Panc1 (cell line): Measurements from ENCODE around the gene PRDM5. TPM values are rescaled to one million over a fixed set of nuclear protein-coding genes. Genes with fewer than 3 reads are reported as not detected.

Experiments used
- ATAC-seq: fragments of 200-7000 bp; cut with Tn5 transposase; 2 replicates; pipeline ENCODE4 v1.9.1; 2020; ENCODE audit warnings: mild to moderate bottlenecking, moderate library complexity
- BruUV-seq: library from RNA; stranded (reverse); fragments of 400-500 nt; replicated peaks from 2 replicates; lab custom pipeline; 2021; lab: Mats Ljungman, UMichigan
- CTCF ChIA-PET: fragments of 300-600 bp; sonication (Branson Sonifier 250); formaldehyde crosslinking; loops from one replicate; lab custom pipeline; 2022; ENCODE audit warnings: antibody characterized with exemption; lab: Charles Lee
- POLR2A ChIA-PET: fragments of 300-600 bp; sonication (Branson Sonifier 250); formaldehyde crosslinking; loops from one replicate; lab custom pipeline; 2022; ENCODE audit warnings: antibody characterized with exemption; lab: Charles Lee
- DNase-seq: peaks from one replicate; pipeline ENCODE4 v3.0.0-alpha.2; 2010; ENCODE audit warnings: low read depth, low spot score
- H3K27ac ChIP-seq: 2 replicates; pipeline ENCODE4 v1.5.1; 2011; ENCODE audit warnings: mild to moderate bottlenecking, low read length, inconsistent platforms
- H3K27me3 ChIP-seq: fragments of 200-500 bp; sonication (Bioruptor generic); 2 replicates; pipeline ENCODE4 v1.6.0; 2014; ENCODE audit warnings: low read length, inconsistent platforms; ENCODE audit not compliant: control insufficient read depth, insufficient read depth
- H3K36me3 ChIP-seq: fragments of 200-500 bp; sonication (Bioruptor generic); 2 replicates; pipeline ENCODE4 v1.5.1; 2014; ENCODE audit warnings: inconsistent platforms, mild to moderate bottlenecking, low read length, moderate library complexity; ENCODE audit not compliant: control insufficient read depth, insufficient read depth
- H3K4me1 ChIP-seq: 2 replicates; pipeline ENCODE4 v1.5.1; 2011; ENCODE audit warnings: inconsistent platforms, mild to moderate bottlenecking, low read length, moderate library complexity; ENCODE audit not compliant: control insufficient read depth, insufficient read depth
- H3K4me3 ChIP-seq, 2 experiments: 2 replicates each; pipeline ENCODE4 v1.5.1; 2011 to 2012; ENCODE audit warnings: low read depth in 2 of 2, low read length in 2 of 2, mild to moderate bottlenecking in 2 of 2, inconsistent platforms in 1 of 2, moderate library complexity in 1 of 2
- H3K9me3 ChIP-seq: fragments of 200-500 bp; sonication (Bioruptor generic); 2 replicates; pipeline ENCODE4 v1.5.1; 2014; ENCODE audit warnings: low read depth, mild to moderate bottlenecking, inconsistent platforms, low read length, moderate library complexity; ENCODE audit not compliant: control insufficient read depth, insufficient read depth
- CTCF ChIP-seq: fragments of 450-650 bp; IDR thresholded peaks from 2 replicates; pipeline ENCODE4 v1.5.1; 2017; ENCODE audit warnings: mild to moderate bottlenecking
- POLR2AphosphoS5 ChIP-seq: IDR thresholded peaks from 2 replicates; pipeline ENCODE4 v1.6.1; 2012; ENCODE audit warnings: mild to moderate bottlenecking, low read depth, low read length, moderate library complexity
- REST ChIP-seq, 2 experiments: IDR thresholded peaks; 2 replicates each; pipeline ENCODE4 v1.6.1; 2011 to 2012; ENCODE audit warnings: low read depth in 2 of 2, control low read depth in 1 of 2, low read length in 1 of 2, mild to moderate bottlenecking in 1 of 2, moderate library complexity in 1 of 2; ENCODE audit not compliant: insufficient read depth in 1 of 2
- SIN3A ChIP-seq: IDR thresholded peaks from 2 replicates; pipeline ENCODE4 v1.6.1; 2012; ENCODE audit warnings: low read depth, mild to moderate bottlenecking, low read length, moderate library complexity, borderline replicate concordance; ENCODE audit not compliant: insufficient read depth
- TCF7L2 ChIP-seq: IDR thresholded peaks from 2 replicates; pipeline ENCODE4 v1.6.1; 2011; ENCODE audit warnings: mild to moderate bottlenecking, low read depth, low read length, inconsistent platforms
- in situ Hi-C: cut with HindIII; loops from 2 replicates; pipeline ENCODE4 v1.10.0; 2016; ENCODE audit warnings: low sequenced_read_pairs, low pct_unique_long_range_greater_than_20kb
- intact Hi-C: fragments of 100-400 bp; cut with micrococcal nuclease; formaldehyde crosslinking; loops from one replicate; pipeline ENCODE4 v1.10.0; 2022; ENCODE audit not compliant: unreplicated experiment
- total RNA-seq: library from RNA; stranded (reverse); gene quantifications from one replicate; pipeline ENCODE4 v1.2.1, GENCODE V29; 2021; ENCODE audit not compliant: unreplicated experiment

Gene PRDM5
- total RNA-seq, 1 experiment from 2014 or later: 8.4 TPM

- POLR2A ChIA-PET: interaction anchor here (0.6 kb wide), 2 partner anchors 110 to 279 kb away, joined by 3 read pairs; no protein-coding TSS in a partner anchor
- intact Hi-C loops: no loop called here
Measured at GRCh38 chr4:120765260-120765680, 157.3 kb downstream of the PRDM5 start.

GRCh38 chr4:120763650-120764049 lies 158.9 kb downstream of the PRDM5 start:
- in situ Hi-C loops: no loop called here
- BruUV-seq: no TSS peak
- ATAC-seq (no peak), DNase-seq (no peak)
- no peak overlapping the region for H3K27ac ChIP-seq
- no peaks in the 10 kb centered on the region for H3K36me3 ChIP-seq
- CTCF ChIA-PET: no interaction called here
- intact Hi-C loops: no loop called here
- POLR2A ChIA-PET: no interaction called here
- H3K27me3 ChIP-seq: no peaks in the 10 kb centered on the region
- no peak for TF ChIP-seq POLR2AphosphoS5
- no peak for TF ChIP-seq CTCF
- TF ChIP-seq REST (IDR thresholded peaks at IDR 0.05; ENCODE audit: insufficient read depth in 1 of 2, low read depth in 2 of 2, low read length in 1 of 2): no peak
- TF ChIP-seq TCF7L2: no peak
- TF ChIP-seq SIN3A: no peak
- no peaks in the 10 kb centered on the region for H3K9me3 ChIP-seq
- no peaks in the 10 kb centered on the region for H3K4me1 ChIP-seq
- H3K4me3 ChIP-seq: no peak overlapping the region

More at GRCh38 chr4:120765260-120765680, 157.3 kb downstream of the PRDM5 start:
- no peak overlapping the region for H3K4me3 ChIP-seq
- in situ Hi-C loops: no loop called here
- BruUV-seq: no TSS peak
- ATAC-seq: no peak
- DNase-seq: no peak
- H3K27me3 ChIP-seq: no peaks in the 10 kb centered on the region
- no peaks in the 10 kb centered on the region for H3K9me3 ChIP-seq
- H3K4me1 ChIP-seq: no peaks in the 10 kb centered on the region
- H3K36me3 ChIP-seq: no peaks in the 10 kb centered on the region
- no peak for TF ChIP-seq REST (IDR thresholded peaks at IDR 0.05; ENCODE audit: insufficient read depth in 1 of 2, low read depth in 2 of 2, low read length in 1 of 2)
- no peak for TF ChIP-seq SIN3A
- TF ChIP-seq CTCF: no peak
- TF ChIP-seq POLR2AphosphoS5: no peak
- TF ChIP-seq TCF7L2: no peak
- no peak overlapping the region for H3K27ac ChIP-seq
- CTCF ChIA-PET: interaction anchor here (0.5 kb wide), 1 partner anchor 1218 kb away, joined by 7 read pairs; no protein-coding TSS in a partner anchor
